Fibroblast of villous mesenchyme (primary cell): ENCODE measurements around the gene CDH4. TPM values are rescaled to one million over a fixed set of nuclear protein-coding genes. Genes with fewer than 3 reads are reported as not detected.

Experiments used
- DNase-seq: peaks from one replicate; pipeline ENCODE4 v3.0.0-alpha.2; 2010; ENCODE audit warnings: low read depth
- H3K4me3 ChIP-seq: 2 replicates; pipeline ENCODE4 v1.5.1; 2011; ENCODE audit warnings: low read depth, mild to moderate bottlenecking, low read length
- CTCF ChIP-seq: IDR thresholded peaks from 2 replicates; pipeline ENCODE4 v1.5.1; 2012; ENCODE audit warnings: low read depth, mild to moderate bottlenecking, low read length; ENCODE audit not compliant: insufficient read depth
- total RNA-seq: library from RNA; depleted of rRNA; stranded (reverse); fragments of >200 nt; gene quantifications from 2 replicates; pipeline ENCODE4 v1.2.3, GENCODE V29; 2012

Gene CDH4
- total RNA-seq, 1 donor: 1.7 TPM

DNA sequence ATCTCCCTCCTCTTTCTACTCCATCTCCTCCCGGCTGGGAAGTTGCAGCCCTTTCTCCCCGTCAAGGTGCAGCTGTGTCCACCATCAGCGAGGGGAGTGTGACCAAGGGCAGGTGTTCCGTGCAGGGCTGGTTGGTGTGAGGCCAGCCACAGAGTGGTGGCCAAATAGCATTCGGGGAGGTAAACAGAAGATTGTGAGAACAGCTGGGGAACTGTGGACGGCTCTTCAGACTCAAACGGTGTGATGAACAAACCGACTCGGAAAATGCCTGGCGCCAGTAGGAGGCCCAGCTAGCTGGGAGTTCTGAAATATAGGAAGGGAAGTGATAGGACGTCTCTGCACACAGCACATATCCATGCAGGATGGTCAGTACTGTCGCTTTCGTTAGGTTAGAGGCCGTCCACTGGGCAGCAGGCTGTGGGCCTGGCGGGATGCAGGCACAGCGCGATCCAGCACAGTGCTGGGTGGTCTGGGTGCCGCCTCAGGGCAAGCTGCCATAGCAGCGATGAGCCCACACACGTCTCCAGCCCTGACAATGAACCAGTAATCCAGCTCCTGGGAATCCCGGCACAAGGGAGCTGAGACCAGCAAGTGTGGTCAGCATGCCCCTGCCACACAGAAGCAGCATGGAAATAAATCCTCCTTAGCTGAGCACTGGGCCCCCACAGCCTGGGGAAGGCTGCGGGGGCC, 555.6 kb downstream of the CDH4 start:
- DNase-seq: no peak
- H3K4me3 ChIP-seq: no peak overlapping the region
- no peak for TF ChIP-seq CTCF

GRCh38 chr20:61808447-61808846, 556.4 kb downstream of the CDH4 start:
- TF ChIP-seq CTCF: no peak
- no peak overlapping the region for H3K4me3 ChIP-seq
- DNase-seq: no peak

GRCh38 chr20:61809006-61809770, 557.1 kb downstream of the CDH4 start:
- no peak overlapping the region for H3K4me3 ChIP-seq
- no peak for TF ChIP-seq CTCF
- DNase-seq: no peak

GRCh38 chr20:61810066-61810737, 558.1 kb downstream of the CDH4 start:
- no peak for TF ChIP-seq CTCF

GRCh38 chr20:61810738-61811135, 558.7 kb downstream of the CDH4 start:
- TF ChIP-seq CTCF: no peak
- no peak for DNase-seq
- H3K4me3 ChIP-seq: no peak overlapping the region

More at GRCh38 chr20:61810066-61810737, 558.1 kb downstream of the CDH4 start:
- H3K4me3 ChIP-seq: no peak overlapping the region
- no peak for DNase-seq

DNA sequence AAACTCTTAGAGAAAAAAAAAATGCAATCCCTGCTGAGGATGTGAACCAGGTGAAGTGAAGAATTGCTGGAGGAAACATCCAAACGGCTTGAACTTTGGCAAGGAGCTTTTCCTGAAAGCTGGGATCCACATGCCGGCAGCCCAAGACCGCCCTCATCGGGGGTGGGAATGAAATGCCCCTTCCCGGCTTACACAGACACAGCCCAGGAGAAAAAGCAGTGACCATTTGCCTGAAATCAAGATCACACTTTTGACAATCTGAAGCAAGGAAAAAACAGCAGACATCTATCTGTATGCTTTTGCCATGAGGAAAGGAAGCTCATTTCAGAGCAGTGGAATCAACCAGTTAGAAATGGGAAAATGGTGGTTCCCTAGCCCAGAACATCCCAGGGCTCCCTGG, 559.1 kb downstream of the CDH4 start:
- H3K4me3 ChIP-seq: no peak overlapping the region
- no peak for DNase-seq
- TF ChIP-seq CTCF: no peak
